HFF-Myc (cell line): Measurements from ENCODE around the gene HASPIN.

Source experiments
- DNase-seq: peaks from one replicate; pipeline ENCODE4 v3.0.0-alpha.2; 2011; ENCODE audit warnings: low read depth; ENCODE audit errors: extremely low read depth
- H3K4me3 ChIP-seq: replicated peaks from 2 replicates; pipeline ENCODE4 v1.5.1; 2011; ENCODE audit warnings: low read depth, mild to moderate bottlenecking, control low read depth, low read length
- CTCF ChIP-seq: IDR thresholded peaks from 2 replicates; pipeline ENCODE4 v1.5.1; 2012; ENCODE audit warnings: mild to moderate bottlenecking, low read depth, low read length, control low read depth; ENCODE audit errors: missing control alignments

HASPIN gene

GRCh38 chr17:3762922-3763776 lies 39.4 kb downstream of the HASPIN start:
- no peak overlapping the region for H3K4me3 ChIP-seq
- no peak for TF ChIP-seq CTCF
- DNase-seq: no peak

GRCh38 chr17:3763777-3764170 lies 40.1 kb downstream of the HASPIN start:
- no peak for DNase-seq
- TF ChIP-seq CTCF: no peak
- H3K4me3 ChIP-seq: no peak overlapping the region

GRCh38 chr17:3765981-3766380 lies 42.3 kb downstream of the HASPIN start:
- no peak for TF ChIP-seq CTCF
- H3K4me3 ChIP-seq: no peak overlapping the region
- DNase-seq: no peak

GRCh38 chr17:3766779-3767178 lies 43.1 kb downstream of the HASPIN start:
- H3K4me3 ChIP-seq: no peak overlapping the region
- no peak for TF ChIP-seq CTCF
- DNase-seq: no peak

GRCh38 chr17:3768341-3768740 lies 44.6 kb downstream of the HASPIN start:
- no peak overlapping the region for H3K4me3 ChIP-seq
- no peak for DNase-seq

GRCh38 chr17:3768769-3769168 lies 45.1 kb downstream of the HASPIN start:
- no peak overlapping the region for H3K4me3 ChIP-seq
- DNase-seq: no peak
- TF ChIP-seq CTCF: no peak

More at GRCh38 chr17:3768341-3768740, 44.6 kb downstream of the HASPIN start:
- no peak for TF ChIP-seq CTCF

- TF ChIP-seq CTCF: no peak
- no peak overlapping the region for H3K4me3 ChIP-seq
- DNase-seq: no peak
Observed at GRCh38 chr17:3770466-3770865, 46.8 kb downstream of the HASPIN start.
